H4 (cell line): ENCODE results near the gene COL6A1. TPM values are rescaled to one million over a fixed set of nuclear protein-coding genes. Genes with fewer than 3 reads are reported as not detected.
A peak's percentile ranks its signal among the peaks of the same experiment; 100 is the strongest.
"Not testable (repeated sequence)": the region's sequence is repeated elsewhere in the genome, so short reads cannot be mapped to it uniquely, and the experiment has no call there.

Source experiments
- DNase-seq: peaks from one replicate; pipeline ENCODE4 v3.0.0-alpha.2; 2015; ENCODE audit warnings: low spot score
- total RNA-seq: library from RNA; depleted of rRNA; stranded (reverse); fragments of >200 nt; shearing (Covaris generic); gene quantifications from 2 replicates; pipeline ENCODE4 v1.2.3, GENCODE V29; 2014

Gene COL6A1
- total RNA-seq, 1 experiment from 2014 or later, result 29.6 TPM

DNA sequence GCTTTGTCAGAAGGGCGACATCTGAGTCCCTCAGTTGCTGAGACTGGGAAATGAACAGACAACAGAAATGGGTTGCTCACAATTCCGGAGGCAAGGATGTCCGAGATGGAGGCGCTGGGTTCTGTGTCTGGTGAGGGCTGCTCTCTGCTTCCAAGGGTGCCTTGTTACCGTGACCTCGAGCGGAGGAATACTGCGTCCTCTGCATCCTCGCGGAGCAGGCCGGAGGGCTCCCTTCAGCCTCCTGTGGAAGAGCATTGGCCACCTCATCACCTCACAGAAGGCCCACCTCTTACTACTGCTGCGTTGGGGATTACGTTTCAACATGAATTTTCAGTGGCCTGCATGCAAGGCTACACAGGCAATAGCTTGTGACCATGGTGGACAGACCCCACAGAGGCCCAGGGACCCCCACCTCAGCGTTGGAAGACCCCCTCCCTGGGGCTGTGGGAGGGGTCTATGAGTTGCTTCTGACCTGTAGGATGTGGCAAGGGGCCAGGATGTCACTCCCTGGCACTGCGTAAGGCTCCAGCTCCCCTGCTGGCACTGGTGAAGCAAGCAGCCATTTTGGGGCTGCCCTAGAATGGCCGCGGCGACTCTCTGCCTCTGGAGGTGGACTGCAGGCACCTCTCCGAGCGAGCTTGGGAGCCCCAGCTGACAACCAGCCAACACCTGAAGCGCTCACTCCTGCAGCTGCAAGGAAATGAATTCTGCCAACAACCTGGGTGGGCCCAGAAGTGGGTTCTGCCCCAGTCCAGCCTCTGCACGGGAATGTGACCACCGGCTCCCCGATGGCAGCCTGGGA lies 36.3 kb upstream of the COL6A1 start:
- no peak for DNase-seq

GRCh38 chr21:45945868-45946210 lies 35.7 kb upstream of the COL6A1 start:
- no peak for DNase-seq

- DNase-seq, result no peak
Measured at GRCh38 chr21:45947296-45947695, 34.3 kb upstream of the COL6A1 start.

DNA sequence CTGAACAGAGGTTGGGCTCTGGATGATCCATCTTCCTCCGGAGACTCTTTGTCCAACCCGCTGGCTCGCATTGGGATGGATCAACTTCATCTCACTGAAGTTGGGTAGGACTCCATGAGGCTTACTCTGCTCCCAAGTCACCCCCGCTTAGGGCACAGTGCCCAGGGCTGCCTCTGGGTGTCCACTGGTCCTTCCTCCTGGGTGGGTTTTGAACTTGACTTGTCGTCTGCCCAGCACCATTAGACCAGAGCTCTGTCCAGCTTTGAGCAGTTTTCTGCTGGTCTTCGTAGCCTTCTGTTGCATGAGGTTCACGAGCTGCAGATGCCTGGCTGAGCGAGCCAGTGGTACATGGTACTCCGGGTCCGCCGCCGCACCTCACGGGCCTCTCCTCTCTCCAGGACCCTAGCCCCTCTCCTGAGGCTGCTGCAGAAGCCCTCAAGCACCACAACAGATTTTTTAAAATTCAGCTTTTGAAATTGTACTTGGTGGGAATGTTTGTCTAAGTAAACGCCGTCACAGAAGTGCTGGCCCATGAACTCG lies 33.8 kb upstream of the COL6A1 start:
- DNase-seq, result no peak

GRCh38 chr21:45948576-45949141 lies 32.9 kb upstream of the COL6A1 start:
- no peak for DNase-seq

GRCh38 chr21:45949928-45950739 lies 31.4 kb upstream of the COL6A1 start:
- no peak for DNase-seq

- DNase-seq, result peak; percentile 63
Measured at GRCh38 chr21:45950740-45951515, 30.6 kb upstream of the COL6A1 start.

DNA sequence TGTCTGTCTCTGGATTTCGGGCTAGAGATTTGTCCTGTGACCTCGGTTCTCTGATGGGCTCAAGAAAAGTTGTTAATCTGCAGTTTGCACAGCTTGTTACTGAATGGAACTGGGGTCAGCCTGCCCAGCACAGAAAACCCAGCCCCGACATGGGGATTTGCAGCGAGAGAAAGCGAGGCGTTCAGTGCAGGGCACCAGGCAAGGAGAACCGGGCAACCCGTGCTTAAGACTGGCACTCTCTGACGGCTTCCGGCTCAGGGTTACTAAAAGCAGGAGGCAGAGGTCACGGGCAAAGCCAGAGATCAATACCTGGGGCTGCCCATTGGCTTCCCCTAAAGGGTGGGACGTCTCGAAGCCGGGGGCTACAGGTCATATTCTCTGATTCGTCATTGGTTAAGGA lies 29.9 kb upstream of the COL6A1 start:
- no peak for DNase-seq

DNA sequence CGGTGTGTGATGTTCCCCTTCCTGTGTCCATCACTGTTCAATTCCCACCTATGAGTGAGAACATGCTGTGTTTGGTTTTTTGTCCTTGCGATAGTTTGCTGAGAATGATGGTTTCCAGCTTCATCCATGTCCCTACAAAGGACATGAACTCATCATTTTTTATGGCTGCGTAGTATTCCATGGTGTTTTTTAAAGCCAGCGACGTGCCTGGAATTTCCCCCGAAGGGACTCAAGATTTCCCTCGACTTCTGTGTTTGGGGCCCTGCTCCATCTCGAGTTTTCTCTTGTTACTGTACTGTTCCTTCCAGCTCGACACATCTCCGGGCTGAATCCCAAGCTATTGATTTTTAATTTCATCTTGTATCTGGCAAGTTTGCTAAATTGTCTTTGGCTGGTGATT lies 29.0 kb upstream of the COL6A1 start:
- DNase-seq, result not testable (repeated sequence)

DNA sequence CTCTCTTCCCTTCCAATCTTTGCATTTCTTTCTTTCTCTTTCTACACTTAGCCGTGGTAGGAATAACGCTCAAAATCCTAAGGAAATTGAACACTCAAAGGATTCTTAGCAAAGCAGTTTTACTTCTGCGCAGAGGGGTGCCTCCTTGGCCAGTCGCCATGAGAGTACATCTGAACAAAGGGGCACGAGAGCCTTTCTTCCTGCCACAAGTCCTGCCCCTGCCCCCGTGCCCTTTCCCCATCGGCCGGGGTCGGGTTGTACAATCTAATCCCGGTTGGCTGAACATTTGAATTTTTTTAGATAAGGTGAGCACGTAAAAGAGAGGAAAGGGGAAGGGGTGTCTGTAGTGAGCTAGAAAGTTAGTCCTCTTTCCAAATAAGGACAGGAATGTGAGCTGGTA lies 28.6 kb upstream of the COL6A1 start:
- DNase-seq, result no peak

GRCh38 chr21:45954261-45954660 lies 27.3 kb upstream of the COL6A1 start:
- no peak for DNase-seq

DNA sequence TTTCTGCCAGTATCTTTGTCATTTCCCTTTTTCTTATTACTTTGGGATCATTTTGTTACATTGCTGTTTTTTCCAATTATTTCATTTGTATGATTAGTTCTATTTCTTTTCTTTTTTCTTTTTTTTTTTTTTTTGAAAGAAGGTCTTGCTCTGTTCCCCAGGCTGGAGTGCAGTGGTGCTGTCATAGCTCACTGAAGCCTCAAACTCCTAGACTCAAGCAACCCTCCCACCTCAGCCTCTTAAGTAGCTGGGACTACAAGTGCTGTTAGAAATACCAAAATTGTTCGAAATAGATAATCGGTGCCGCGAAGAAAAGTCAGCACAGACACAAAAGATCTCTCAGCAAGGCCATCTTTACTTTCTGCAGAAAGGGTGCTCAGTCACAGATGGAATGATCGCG lies 26.6 kb upstream of the COL6A1 start:
- no peak for DNase-seq

- no peak for DNase-seq
Measured at GRCh38 chr21:45957551-45957950, 24.0 kb upstream of the COL6A1 start.

DNA sequence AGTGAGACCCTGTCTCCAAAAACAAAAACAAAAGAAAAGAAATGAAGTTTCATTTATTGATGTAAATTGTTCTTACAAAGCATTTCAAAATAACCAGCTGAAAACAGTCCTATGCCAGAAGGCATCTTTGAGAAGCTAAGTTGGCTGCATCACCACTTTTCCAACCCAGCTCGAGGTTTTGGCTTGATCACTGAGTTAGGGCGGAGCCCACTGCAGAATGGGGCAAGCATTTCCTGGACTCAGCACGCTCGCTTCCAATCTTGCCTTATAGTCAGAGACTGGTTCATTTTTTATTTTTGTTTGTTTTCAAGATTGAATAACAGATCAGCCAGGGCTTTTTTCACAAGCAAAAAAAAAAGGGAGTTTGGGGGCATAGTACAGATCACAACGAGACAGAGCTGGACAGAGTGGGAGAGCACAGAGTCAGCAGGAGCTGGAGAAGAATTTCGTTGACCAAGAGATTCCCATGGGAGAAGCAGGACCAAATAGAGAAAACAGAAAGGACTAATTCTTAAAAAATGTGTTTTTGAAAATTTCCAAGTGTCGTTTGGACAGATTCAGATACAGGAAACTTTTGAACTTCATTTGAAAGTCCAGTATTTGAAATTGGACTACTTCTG lies 23.5 kb upstream of the COL6A1 start:
- no peak for DNase-seq

DNA sequence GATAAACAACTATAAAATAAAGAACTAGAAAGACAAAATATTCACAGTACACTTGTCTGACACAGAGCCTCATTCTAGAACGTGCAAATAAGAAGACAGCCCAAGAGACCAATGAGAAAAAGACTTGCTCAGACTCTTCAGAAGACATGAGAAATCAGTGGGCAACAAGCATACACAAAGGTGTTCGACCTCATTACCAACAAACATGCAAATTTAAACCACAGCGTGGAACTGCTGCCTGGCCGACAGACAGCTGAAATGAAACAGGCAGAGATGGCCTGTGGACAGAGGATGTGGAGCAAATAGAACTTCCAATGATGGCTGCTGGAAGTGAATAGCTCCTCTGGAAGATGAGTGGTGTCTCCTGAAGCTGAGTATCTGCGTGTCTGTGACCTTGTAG lies 22.4 kb upstream of the COL6A1 start:
- no peak for DNase-seq

DNA sequence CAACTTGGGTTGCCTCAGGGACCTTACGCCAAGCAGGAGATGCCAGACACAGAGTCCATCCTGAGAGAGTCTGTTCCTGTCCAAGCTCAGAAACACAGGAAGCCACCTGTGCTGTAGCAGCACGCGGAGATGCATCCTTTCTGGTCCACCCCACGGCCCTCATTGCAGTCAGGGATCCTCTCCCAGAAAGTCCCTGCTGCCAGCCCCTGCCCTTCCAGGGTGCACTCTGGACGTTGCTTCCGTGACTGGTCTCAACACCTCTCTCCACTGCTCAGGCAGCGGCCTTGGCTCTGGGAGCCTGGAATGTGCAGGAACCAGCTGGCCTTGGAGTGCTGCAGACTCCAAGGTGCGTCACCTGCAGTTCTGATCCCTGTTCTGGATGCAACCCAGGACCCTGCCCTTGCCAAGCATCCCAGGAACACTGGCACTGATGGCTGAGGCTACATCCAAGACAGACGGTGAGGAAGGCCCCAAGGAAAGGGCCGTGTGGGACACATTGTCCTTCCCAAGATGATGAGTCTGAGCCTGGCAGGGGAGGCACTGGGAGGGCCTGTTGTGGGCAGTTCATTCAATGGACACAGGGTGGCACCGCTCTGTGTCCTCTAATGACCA lies 21.7 kb upstream of the COL6A1 start:
- DNase-seq, result no peak

- DNase-seq, result not testable (repeated sequence)
Measured at GRCh38 chr21:45961408-45961807, 20.2 kb upstream of the COL6A1 start.

DNA sequence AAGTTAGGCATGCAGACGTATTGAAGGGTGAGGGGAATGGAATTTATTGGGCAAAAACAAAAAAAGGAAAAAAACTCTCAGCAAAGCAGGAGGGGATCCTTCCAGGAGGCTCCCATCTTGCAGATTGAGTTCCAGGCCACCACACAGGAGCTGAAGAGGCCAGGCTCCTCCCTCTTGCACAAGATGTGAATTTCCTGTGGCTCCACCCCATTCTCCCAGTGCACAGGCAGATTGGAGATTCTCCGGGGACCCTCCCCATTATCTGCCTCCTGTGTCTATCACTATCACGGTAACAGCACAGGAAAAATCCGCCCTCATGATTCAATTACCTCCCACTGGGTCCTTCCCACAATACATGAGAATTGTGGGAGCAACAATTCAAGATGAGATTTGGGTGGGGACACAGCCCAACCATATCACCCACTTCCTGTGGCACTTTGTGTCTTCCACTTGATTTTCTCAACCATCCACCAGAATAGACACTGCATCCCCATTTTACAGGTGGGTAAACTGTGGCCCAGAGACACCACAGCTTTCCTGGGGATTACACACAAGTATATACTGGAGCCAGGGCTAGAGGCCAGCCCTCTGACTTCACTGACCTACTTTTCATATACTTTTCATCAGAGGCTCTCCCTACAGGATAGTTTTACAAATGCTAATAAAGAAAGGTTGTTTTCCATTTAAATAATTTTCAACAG lies 18.9 kb upstream of the COL6A1 start:
- no peak for DNase-seq

DNA sequence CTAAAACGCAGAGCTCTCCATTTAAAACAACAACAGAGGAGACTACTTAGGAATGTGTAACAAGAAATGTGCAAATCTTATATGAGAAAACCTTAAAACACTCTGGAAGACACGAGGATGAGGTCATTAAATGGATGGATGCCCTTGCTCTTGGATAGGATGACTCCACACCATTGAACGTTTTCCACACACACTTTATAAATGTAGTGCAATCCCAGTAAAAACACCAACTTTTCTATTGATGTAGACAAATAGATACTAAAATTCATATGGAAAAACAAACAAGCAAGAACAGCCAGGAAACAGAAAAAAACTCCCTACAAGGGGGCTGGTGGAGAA lies 18.4 kb upstream of the COL6A1 start:
- DNase-seq, result no peak

DNA sequence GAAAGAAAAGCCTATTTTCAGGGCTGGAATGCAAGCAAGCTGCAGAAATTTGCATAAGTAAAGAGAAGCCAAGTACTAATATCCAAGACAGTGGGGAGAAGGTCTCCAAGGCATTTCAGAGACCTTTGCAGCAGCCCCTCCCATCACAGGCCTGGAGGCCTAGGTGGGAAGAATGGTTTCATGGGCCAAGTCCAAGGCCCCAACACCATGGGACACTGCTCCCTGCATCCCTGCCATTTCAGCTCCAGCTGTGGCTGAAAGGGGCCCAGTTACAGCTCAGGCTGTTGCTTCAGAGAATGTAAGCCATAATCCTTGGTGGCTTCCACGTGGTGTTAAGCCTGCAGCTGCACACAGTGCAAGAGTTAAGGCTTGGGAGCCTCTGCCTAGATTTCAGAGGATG lies 16.9 kb upstream of the COL6A1 start:
- DNase-seq, result no peak
